NCI-H2227 (cell line): ENCODE data around the gene SPATA18.
A peak's percentile ranks its signal among the peaks of the same experiment; 100 is the strongest.
"Not testable (repeated sequence)": the region's sequence is repeated elsewhere in the genome, so short reads cannot be mapped to it uniquely, and the experiment has no call there.

Source experiments
- DNase-seq: peaks from one replicate; lab custom pipeline; 2025; ENCODE audit not compliant: unreplicated experiment; lab: John Stamatoyannopoulos, UW

SPATA18 gene

DNA sequence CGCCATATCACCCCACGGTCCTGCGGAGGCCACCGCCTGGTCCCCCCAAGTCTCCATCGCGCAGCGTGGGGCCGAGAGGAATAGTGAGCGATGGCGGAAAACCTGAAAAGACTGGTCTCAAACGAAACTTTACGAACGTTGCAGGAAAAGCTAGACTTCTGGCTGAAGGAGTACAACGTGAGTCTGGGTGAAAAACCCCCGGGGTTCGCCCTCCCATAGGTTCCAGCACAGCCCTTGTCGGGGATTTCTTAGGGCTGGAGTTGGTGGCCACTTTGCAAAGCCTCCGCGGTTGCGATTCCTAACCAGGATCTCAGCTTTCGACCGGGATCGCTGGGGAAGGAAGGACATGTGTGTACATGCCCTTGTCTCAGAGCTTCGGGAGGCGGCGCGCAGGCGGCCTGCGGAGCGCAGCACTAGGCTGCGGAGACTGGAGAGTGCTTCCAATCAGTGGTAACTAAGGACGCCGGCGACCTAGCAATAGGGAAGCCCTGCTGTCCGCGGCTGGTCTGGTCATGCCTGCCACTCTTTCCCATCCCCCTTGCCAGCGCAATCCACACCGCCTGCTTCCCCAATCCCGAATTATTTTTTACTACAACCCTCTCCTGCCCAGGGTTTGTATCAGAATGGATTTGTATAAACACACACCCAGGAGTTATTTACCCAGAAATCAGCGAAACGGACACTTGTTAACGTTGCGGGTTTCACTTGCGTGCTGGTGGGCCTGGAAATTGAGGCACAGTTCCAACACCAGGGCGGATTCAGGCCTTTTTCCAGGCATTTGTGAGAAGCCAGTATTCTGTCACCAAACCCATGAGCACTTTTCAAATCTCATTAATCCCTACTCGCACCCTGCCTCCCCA, 741 bp downstream of the SPATA18 start:
- DNase-seq = peak; percentile 82

GRCh38 chr4:52052475-52052780, 1.3 kb downstream of the SPATA18 start:
- DNase-seq = no peak

DNA sequence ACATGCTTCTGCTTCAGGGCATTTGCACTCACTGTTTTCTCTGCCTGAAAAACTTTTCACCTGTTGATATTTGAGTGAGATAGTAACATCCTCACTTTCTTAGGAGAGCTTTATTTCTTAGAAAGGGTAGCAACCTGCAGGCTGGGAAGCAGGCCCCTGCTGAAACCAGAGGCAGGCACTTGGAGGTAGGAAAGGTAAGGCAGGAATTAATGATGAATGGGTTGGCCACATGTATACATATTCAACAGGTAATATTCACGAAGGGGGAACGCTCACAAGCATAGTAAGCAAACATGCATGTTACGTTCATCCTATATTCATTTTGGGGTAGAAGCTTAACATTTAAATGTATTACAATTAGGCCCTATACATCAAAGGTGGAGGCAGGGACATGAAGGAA, 3.1 kb downstream of the SPATA18 start:
- DNase-seq = no peak

GRCh38 chr4:52057196-52057595, 6.1 kb downstream of the SPATA18 start:
- DNase-seq = no peak

- DNase-seq = no peak
Observed at GRCh38 chr4:52058275-52058674, 7.2 kb downstream of the SPATA18 start.

GRCh38 chr4:52059372-52059771, 8.3 kb downstream of the SPATA18 start:
- no peak for DNase-seq

GRCh38 chr4:52069571-52069970, 18.5 kb downstream of the SPATA18 start:
- DNase-seq = no peak

DNA sequence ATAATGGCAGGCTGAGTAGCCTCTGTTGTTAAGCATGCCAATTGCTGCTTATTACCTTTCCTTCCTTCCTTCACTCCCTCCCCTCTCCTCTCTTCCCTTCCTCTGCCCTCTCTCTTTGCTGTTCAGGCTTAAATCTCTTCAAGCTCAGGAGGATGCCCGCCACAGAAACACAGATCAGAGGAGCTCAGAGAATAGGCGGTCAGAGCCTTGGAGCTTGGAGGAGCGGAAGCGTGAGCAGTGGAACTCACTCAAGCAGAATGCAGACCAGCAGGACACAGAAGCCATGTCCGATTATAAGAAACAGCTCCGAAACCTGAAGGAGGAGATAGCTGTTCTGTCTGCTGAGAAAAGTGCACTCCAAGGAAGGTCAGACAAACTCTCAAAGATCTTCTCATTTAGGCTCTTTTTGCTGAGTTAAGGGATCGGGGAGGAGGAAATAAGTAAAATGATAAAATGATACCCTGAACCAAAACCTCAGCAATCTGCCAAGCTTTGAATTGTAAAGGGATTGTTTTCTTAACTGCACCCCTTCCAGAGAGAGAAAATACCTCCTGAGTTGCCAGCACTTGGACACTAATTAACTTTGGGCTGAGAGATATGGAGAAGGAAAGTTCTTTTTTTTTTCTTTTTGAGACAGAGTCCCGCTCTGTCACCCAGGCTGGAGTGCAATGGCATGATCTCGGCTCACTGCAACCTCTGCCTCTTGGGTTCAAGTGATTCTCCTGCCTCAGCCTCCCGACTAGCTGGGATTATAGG, 20.9 kb downstream of the SPATA18 start:
- peak; percentile 5 for DNase-seq

DNA sequence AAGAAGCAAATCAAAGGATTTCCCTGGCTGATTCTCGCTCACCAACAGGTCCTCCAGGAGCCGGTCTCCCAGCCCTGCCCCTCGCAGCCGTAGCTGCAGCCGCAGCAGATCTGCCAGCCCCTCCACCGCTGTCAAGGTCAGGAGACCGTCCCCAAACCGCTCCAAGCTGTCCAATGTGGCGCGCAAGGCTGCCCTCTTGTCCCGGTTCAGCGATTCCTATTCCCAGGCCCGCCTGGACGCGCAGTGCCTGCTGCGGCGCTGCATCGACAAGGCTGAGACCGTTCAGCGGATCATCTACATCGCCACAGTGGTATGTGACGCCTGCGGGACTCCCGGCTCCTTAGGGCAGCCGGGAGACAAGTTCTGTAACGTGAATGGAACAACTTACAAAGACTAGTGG, 25.6 kb downstream of the SPATA18 start:
- DNase-seq = no peak

GRCh38 chr4:52079659-52080058, 28.6 kb downstream of the SPATA18 start:
- no peak for DNase-seq

GRCh38 chr4:52081216-52081615, 30.1 kb downstream of the SPATA18 start:
- DNase-seq = no peak

DNA sequence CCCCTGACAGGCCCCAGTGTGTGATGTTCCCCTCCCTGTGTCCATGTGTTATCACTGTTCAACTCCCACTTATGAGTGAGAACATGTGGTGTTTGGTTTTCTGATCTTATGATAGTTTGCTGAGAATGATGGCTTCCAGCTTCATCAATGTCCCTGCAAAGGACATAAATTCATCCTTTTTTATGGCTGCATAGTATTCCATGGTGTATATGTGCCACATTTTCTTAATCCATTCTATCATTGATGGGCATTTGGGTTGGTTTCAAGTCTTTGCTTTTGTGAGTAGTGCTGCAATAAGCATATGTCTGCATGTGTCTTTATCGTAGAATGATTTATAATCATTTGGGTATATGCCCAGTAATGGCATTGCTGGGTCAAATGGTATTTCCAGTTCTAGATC, 35.3 kb downstream of the SPATA18 start:
- DNase-seq = not testable (repeated sequence)

DNA sequence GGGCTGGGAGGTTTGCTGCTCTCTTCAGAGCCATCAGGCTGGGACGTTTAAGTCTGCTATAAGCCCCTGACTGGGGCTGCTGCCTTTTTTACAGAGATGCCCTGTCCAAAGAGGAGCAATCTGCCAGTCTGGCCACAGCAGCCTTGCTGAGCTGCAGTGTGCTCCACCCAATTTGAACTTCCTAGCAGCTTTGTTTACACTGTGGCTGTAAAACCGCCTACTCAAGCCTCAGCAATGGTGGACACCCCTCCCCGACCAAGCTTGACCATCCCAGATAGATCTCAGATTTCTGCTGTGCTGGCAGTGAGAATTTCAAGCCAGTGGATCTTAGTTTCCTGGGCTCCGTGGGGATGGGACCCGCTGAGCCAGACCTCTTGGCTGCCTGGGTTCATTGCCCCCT, 40.7 kb downstream of the SPATA18 start:
- DNase-seq = no peak

- DNase-seq = no peak
Observed at GRCh38 chr4:52093466-52093865, 42.4 kb downstream of the SPATA18 start.

- DNase-seq = peak; percentile 41
Observed at GRCh38 chr4:52094376-52095145, 43.5 kb downstream of the SPATA18 start.

DNA sequence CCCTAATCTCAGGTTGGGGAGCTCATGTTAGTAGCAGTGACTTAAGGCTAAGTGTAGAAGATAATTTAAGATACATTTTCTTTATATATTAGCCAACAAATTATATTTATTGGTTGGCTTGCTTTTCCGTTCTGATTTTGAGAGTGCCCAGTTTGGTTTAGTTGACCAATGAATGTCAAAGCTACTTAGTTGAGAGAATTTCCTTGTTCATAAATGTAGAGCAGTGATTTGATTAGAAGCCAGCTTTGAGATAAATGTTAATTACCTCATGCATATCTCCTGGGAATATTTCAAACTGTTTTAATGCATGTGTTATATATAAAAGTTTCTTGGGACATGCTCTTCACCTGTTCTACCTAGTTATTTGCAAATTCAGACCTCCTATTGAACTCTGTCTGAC, 44.3 kb downstream of the SPATA18 start:
- no peak for DNase-seq

GRCh38 chr4:52096048-52096447, 44.9 kb downstream of the SPATA18 start:
- DNase-seq = no peak

DNA sequence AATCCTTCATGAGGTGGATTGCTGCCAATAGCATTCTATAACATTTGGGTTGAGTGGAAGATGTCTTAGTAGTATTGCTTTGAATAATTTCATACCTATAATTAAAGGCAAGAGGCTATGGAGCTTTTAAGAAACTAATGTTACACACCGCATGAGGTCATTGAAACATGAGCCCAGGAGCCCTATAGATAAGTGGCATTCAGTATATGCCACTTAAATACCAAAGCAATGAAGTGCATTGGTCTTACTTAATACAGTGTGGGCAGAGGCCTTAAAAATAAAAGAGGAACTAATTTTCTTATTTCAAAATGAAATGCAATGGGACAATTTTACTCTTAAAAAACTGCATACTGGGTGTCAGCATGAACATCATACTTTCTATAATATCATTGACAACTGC, 47.5 kb downstream of the SPATA18 start:
- DNase-seq = peak; percentile 61

GRCh38 chr4:52099860-52100461, 48.9 kb downstream of the SPATA18 start:
- DNase-seq = no peak

DNA sequence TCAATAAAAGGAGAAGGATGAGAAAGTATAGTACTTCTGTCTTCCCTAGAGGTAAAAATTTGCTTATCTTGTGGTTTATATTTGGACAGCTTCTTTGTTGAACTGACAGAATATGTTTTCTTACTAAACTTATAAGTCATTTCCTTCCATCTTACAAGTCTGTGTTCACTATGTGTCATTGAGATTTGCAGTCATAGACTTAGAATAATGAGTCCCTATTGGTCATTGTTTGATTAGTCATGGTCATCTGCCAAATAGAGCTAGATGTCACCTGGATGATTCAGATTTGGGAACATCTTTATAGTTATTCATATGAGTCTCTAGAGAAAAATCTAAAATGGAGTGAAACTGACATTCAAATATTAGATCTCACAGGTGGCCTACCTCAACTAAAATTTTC, 51.5 kb downstream of the SPATA18 start:
- DNase-seq = no peak

GRCh38 chr4:52103319-52103718, 52.2 kb downstream of the SPATA18 start:
- DNase-seq = peak; percentile 14
